ENCODE measurements around the gene ZNF653.
"Not testable (repeated sequence)": the region's sequence is repeated elsewhere in the genome, so short reads cannot be mapped to it uniquely, and the experiment has no call there.

Gene ZNF653

DNA sequence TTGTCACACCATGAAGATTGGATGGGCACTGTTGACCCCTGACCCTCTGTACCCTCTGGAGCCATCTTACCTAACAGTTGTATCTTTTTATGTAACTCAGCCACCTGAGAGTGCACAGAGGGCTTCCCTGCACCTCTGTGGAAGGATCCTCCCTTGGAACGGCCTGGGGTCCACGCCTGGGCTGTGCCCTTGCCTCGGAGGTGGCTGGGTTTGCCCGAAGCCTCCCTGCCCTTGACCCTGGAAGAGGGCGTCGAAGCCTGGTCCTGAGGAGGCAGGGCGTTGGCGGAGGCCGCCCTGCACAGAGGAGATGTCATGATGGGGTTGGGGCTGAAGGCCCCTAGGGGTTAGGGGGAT lies 71.0 kb downstream of the ZNF653 start:
- no peak for DNase-seq (ENCODE audit: low read depth in 1 of 2, low spot score in 1 of 2)

DNA sequence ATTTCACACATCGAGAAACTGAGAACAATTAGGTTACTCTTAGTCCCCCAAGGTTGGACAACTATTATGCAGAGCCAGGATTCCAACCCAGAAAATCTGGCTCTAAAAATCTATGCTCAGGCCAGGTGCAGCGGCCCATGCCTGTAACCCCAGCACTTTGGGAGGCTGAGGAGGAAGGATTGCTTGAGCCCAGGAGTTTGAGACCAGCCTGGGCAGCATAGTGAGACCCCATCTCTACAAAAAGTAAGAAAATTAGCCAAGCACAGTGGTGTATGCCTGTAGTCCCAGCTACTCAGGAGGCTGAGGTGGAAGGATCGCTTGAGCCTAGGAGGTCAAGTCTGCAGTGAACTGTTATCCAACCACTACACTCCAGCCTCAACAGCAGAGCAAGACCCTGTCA lies 72.1 kb downstream of the ZNF653 start:
- not testable (repeated sequence) for DNase-seq (ENCODE audit: low read depth in 1 of 2, low spot score in 1 of 2)
